Astrocyte (in vitro differentiated cells and primary cell): Measurements from ENCODE around the gene ATP5F1D. TPM values are rescaled to one million over a fixed set of nuclear protein-coding genes. Genes with fewer than 3 reads are reported as not detected.

Experiments
- DNase-seq: peaks from one replicate; pipeline ENCODE4 v3.0.0-alpha.2; 2010; ENCODE audit warnings: low read depth
- FAIRE-seq: peaks from 2 replicates; lab custom pipeline; 2011; peaks lifted over from hg19 to GRCh38; lab: Jason Lieb, UNC
- H2AFZ ChIP-seq: 2 replicates; pipeline ENCODE4 v1.6.0; 2012; ENCODE audit warnings: low read depth, low read length, inconsistent platforms
- H3K27ac ChIP-seq: 2 replicates; pipeline ENCODE4 v1.5.1; 2011; ENCODE audit warnings: low read depth, low read length, inconsistent platforms
- H3K27me3 ChIP-seq: 2 replicates; pipeline ENCODE4 v1.6.0; 2011; ENCODE audit warnings: low read length, inconsistent platforms; ENCODE audit not compliant: insufficient read depth
- H3K36me3 ChIP-seq: 2 replicates; pipeline ENCODE4 v1.5.1; 2011; ENCODE audit warnings: low read length, inconsistent platforms; ENCODE audit not compliant: insufficient read depth
- H3K4me1 ChIP-seq: 2 replicates; pipeline ENCODE4 v1.5.1; 2011; ENCODE audit warnings: low read length, inconsistent platforms; ENCODE audit not compliant: insufficient read depth
- H3K4me2 ChIP-seq: 2 replicates; pipeline ENCODE4 v1.6.0; 2012; ENCODE audit warnings: low read length, inconsistent platforms
- H3K4me3 ChIP-seq: 2 replicates; pipeline ENCODE4 v1.5.1; 2011; ENCODE audit warnings: low read depth, mild to moderate bottlenecking, low read length, inconsistent platforms; ENCODE audit not compliant: insufficient read depth
- H3K79me2 ChIP-seq: 2 replicates; pipeline ENCODE4 v1.6.0; 2012; ENCODE audit warnings: mild to moderate bottlenecking, low read length, inconsistent platforms; ENCODE audit not compliant: insufficient read depth
- H3K9ac ChIP-seq: 2 replicates; pipeline ENCODE4 v1.6.0; 2012; ENCODE audit warnings: mild to moderate bottlenecking, low read length, inconsistent platforms
- H3K9me3 ChIP-seq: 2 replicates; pipeline ENCODE4 v1.5.1; 2012; ENCODE audit warnings: low read depth, mild to moderate bottlenecking, low read length, inconsistent platforms; ENCODE audit not compliant: insufficient read depth
- H4K20me1 ChIP-seq: 2 replicates; pipeline ENCODE4 v1.6.0; 2012; ENCODE audit warnings: low read length, inconsistent platforms; ENCODE audit not compliant: insufficient read depth
- H3K27ac Mint-ChIP-seq: one replicate; pipeline ENCODE4 v1.8.0; 2021; ENCODE audit warnings: mild to moderate bottlenecking, mixed read lengths; ENCODE audit not compliant: unreplicated experiment
- H3K27me3 Mint-ChIP-seq: one replicate; pipeline ENCODE4 v1.8.0; 2021; ENCODE audit warnings: low read depth, mixed read lengths; ENCODE audit not compliant: unreplicated experiment
- H3K36me3 Mint-ChIP-seq: one replicate; pipeline ENCODE4 v1.8.0; 2021; ENCODE audit warnings: low read depth, mixed read lengths; ENCODE audit not compliant: unreplicated experiment
- H3K4me1 Mint-ChIP-seq: one replicate; pipeline ENCODE4 v1.8.0; 2021; ENCODE audit warnings: low read depth, mixed read lengths; ENCODE audit not compliant: unreplicated experiment
- H3K4me3 Mint-ChIP-seq: one replicate; pipeline ENCODE4 v1.8.0; 2021; ENCODE audit warnings: mild to moderate bottlenecking, moderate library complexity, mixed read lengths; ENCODE audit not compliant: unreplicated experiment
- H3K9me3 Mint-ChIP-seq: one replicate; pipeline ENCODE4 v1.8.0; 2021; ENCODE audit warnings: mild to moderate bottlenecking, mixed read lengths; ENCODE audit not compliant: unreplicated experiment
- EZH2 ChIP-seq: IDR thresholded peaks from 2 replicates; pipeline ENCODE4 v1.6.1; 2012; ENCODE audit warnings: mild to moderate bottlenecking, low read length, inconsistent platforms; ENCODE audit not compliant: insufficient read depth
- total RNA-seq: library from RNA; stranded (reverse); gene quantifications from 2 replicates; pipeline ENCODE4 v1.2.1, GENCODE V29; 2021
- TF ChIP-seq, protein P1 (sequence below): IDR thresholded peaks from 2 replicates; pipeline ENCODE4 v1.5.1; 2011; ENCODE audit warnings: low read depth, mild to moderate bottlenecking, inconsistent platforms, low read length, moderate library complexity; ENCODE audit not compliant: insufficient read depth

The ATP5F1D gene
- total RNA-seq, 1 donor from 2014 or later: 154 TPM

DNA sequence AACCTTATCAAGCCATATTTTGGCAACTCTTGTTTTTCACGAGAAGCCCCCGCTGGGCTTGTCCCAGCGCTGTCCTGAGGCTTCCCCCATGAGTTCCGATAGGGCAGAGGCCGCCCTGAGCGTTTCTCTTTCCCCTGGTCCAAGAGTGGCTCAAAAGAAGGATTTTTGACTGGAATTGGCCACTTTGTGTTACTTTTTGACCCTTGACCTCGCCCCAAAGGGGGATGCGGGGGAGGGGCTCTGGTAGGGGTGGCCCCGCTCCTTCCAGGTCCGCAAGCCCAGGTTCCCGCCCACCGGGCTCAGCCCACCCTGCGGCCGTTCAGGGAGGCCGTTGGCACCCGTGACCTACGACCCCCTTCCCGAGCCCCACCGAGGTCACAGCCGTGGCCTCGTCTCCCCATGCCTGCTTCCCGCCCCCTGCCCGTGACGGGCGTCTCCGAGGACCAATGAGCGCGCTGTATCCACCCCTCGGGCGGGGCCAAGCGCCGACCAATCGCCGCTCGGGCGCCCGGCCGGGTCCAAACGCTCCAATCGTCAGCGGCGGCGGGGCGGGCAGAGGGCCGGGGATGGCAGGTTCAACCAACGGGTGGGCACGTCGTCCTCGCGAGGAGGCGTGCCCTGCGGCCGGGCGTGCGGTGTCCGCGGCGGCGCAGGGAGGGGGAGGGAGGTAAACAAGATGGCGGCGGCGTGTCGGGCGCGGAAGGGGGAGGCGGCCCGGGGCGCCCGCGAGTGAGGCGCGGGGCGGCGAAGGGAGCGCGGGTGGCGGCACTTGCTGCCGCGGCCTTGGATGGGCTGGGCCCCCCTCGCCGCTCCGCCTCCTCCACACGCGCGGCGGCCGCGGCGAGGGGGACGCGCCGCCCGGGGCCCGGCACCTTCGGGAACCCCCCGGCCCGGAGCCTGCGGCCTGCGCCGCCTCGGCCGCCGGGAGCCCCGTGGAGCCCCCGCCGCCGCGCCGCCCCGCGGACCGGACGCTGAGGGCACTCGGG is 36.1 kb upstream of the ATP5F1D start, which contains the start of gene STK11:
TSS of gene STK11 (plus strand) at position 665 of the 986 bp plus-strand sequence. CDS start 1,136 bp downstream, outside the sequence.
- H4K20me1 ChIP-seq: peaks cover 40% of the 10 kb centered on the region
- Mint-ChIP-seq H3K27ac (peak within 1 kb of the TSS; percentile 86), H3K36me3 (peaks cover 2% of the 10 kb centered on the region), H3K27me3 (no peaks in the 10 kb centered on the region), H3K4me3 (peak within 1 kb of the TSS; percentile 98), H3K4me1 (peaks cover 17% of the 10 kb centered on the region), H3K9me3 (no peaks in the 10 kb centered on the region)
- peak within 1 kb of the TSS; percentile 79 for H3K4me3 ChIP-seq
- FAIRE-seq (no peak), DNase-seq (peak; percentile 88)
- H3K4me2 ChIP-seq: peak within 1 kb of the TSS; percentile 99
- peak within 1 kb of the TSS; percentile 64 for H2AFZ ChIP-seq
- H3K36me3 ChIP-seq: no peaks in the 10 kb centered on the region
- TF ChIP-seq EZH2: no peak
- TF ChIP-seq, protein P1, sequence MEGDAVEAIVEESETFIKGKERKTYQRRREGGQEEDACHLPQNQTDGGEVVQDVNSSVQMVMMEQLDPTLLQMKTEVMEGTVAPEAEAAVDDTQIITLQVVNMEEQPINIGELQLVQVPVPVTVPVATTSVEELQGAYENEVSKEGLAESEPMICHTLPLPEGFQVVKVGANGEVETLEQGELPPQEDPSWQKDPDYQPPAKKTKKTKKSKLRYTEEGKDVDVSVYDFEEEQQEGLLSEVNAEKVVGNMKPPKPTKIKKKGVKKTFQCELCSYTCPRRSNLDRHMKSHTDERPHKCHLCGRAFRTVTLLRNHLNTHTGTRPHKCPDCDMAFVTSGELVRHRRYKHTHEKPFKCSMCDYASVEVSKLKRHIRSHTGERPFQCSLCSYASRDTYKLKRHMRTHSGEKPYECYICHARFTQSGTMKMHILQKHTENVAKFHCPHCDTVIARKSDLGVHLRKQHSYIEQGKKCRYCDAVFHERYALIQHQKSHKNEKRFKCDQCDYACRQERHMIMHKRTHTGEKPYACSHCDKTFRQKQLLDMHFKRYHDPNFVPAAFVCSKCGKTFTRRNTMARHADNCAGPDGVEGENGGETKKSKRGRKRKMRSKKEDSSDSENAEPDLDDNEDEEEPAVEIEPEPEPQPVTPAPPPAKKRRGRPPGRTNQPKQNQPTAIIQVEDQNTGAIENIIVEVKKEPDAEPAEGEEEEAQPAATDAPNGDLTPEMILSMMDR: no peak
- H3K79me2 ChIP-seq: peaks cover 43% of the 10 kb centered on the region
- no peaks in the 10 kb centered on the region for H3K9me3 ChIP-seq
- peak within 1 kb of the TSS; percentile 63 for H3K27ac ChIP-seq
- peak within 1 kb of the TSS; percentile 83 for H3K9ac ChIP-seq
- H3K4me1 ChIP-seq: peaks cover 30% of the 10 kb centered on the region
- no peaks in the 10 kb centered on the region for H3K27me3 ChIP-seq

DNA sequence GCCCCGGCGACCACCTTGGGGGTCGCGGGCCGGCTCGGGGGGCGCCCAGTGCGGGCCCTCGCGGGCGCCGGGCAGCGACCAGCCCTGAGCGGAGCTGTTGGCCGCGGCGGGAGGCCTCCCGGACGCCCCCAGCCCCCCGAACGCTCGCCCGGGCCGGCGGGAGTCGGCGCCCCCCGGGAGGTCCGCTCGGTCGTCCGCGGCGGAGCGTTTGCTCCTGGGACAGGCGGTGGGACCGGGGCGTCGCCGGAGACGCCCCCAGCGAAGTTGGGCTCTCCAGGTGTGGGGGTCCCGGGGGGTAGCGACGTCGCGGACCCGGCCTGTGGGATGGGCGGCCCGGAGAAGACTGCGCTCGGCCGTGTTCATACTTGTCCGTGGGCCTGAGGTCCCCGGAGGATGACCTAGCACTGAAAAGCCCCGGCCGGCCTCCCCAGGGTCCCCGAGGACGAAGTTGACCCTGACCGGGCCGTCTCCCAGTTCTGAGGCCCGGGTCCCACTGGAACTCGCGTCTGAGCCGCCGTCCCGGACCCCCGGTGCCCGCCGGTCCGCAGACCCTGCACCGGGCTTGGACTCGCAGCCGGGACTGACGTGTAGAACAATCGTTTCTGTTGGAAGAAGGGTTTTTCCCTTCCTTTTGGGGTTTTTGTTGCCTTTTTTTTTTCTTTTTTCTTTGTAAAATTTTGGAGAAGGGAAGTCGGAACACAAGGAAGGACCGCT is 35.2 kb upstream of the ATP5F1D start:
- H3K4me2 ChIP-seq: peak overlapping the region; percentile 99
- H4K20me1 ChIP-seq: peaks cover 41% of the 10 kb centered on the region
- peak overlapping the region; percentile 63 for H3K27ac ChIP-seq
- no peak for FAIRE-seq
- Mint-ChIP-seq H3K27me3 (no peaks in the 10 kb centered on the region), H3K9me3 (no peaks in the 10 kb centered on the region), H3K4me3 (peak overlapping the region; percentile 98), H3K4me1 (peaks cover 18% of the 10 kb centered on the region), H3K36me3 (peaks cover 2% of the 10 kb centered on the region), H3K27ac (peak overlapping the region; percentile 86)
- H2AFZ ChIP-seq: no peak overlapping the region
- H3K9me3 ChIP-seq: no peaks in the 10 kb centered on the region
- no peaks in the 10 kb centered on the region for H3K27me3 ChIP-seq
- DNase-seq: no peak
- peak overlapping the region; percentile 83 for H3K9ac ChIP-seq
- peaks cover 31% of the 10 kb centered on the region for H3K4me1 ChIP-seq
- H3K79me2 ChIP-seq: peaks cover 52% of the 10 kb centered on the region
- H3K4me3 ChIP-seq: peak overlapping the region; percentile 79
- TF ChIP-seq, protein P1: no peak
- no peak for TF ChIP-seq EZH2
- no peaks in the 10 kb centered on the region for H3K36me3 ChIP-seq
